HepG2 (cell line): Measurements from ENCODE around the gene PCSK2. TPM values are rescaled to one million over a fixed set of nuclear protein-coding genes. Genes with fewer than 3 reads are reported as not detected.
A peak's percentile ranks its signal among the peaks of the same experiment; 100 is the strongest.

ENCODE experiments used
- ATAC-seq: fragments of 200-7000 bp; cut with Tn5 transposase; 3 replicates; pipeline ENCODE4 v1.9.1; 2020; ENCODE audit warnings: mild to moderate bottlenecking, moderate library complexity
- BruUV-seq: library from RNA; stranded (reverse); fragments of 400-500 nt; replicated peaks from 2 replicates; lab custom pipeline; 2021; lab: Mats Ljungman, UMichigan
- CTCF ChIA-PET: fragments of 300-600 bp; formaldehyde crosslinking; extraction: SDS; loops from one replicate; lab custom pipeline; 2021; ENCODE audit warnings: low total read pairs, inconsistent platforms, low intra/inter-chr PET ratio; lab: Yijun Ruan, JAX
- POLR2A ChIA-PET: fragments of 350-600 bp; sonication (Branson Sonifier 250); formaldehyde crosslinking; loops from one replicate; lab custom pipeline; 2020; ENCODE audit warnings: antibody characterized with exemption, inconsistent platforms; lab: Yijun Ruan, JAX
- DNase-seq: peaks from one replicate; pipeline ENCODE4 v3.0.0-alpha.2; 2015; ENCODE audit warnings: low spot score
- FAIRE-seq: peaks from 3 replicates; lab custom pipeline; 2011; peaks lifted over from hg19 to GRCh38; lab: Jason Lieb, UNC
- H2AFZ ChIP-seq: one replicate; pipeline ENCODE4 v1.6.1; 2011; ENCODE audit warnings: low read length, inconsistent platforms
- H3K27ac ChIP-seq: fragments of 300-600 bp; 3 replicates; pipeline ENCODE4 v1.8.0; 2011; ENCODE audit warnings: mixed run types, mild to moderate bottlenecking, mixed read lengths, low read length, inconsistent platforms; ENCODE audit not compliant: insufficient read depth; ENCODE audit errors: extremely low read length
- H3K27me3 ChIP-seq, 2 experiments: fragments of 200-600 bp in 1 of 2; 2 replicates in 1 of 2; 3 replicates in 1 of 2; pipeline versions ENCODE4 v1.6.0 to v1.8.0; 2011; ENCODE audit warnings: low read length in 2 of 2, mild to moderate bottlenecking in 2 of 2, moderate library complexity in 2 of 2, inconsistent platforms in 1 of 2; ENCODE audit not compliant: insufficient read depth in 2 of 2, control insufficient read depth in 1 of 2
- H3K36me3 ChIP-seq, 2 experiments: fragments of 200-600 bp in 1 of 2; replicated peaks in 1 of 2; 2 replicates in 1 of 2; 3 replicates in 1 of 2; pipeline versions ENCODE4 v1.5.1 to v1.8.0; 2011; ENCODE audit warnings: low read length in 2 of 2, inconsistent platforms in 1 of 2; ENCODE audit not compliant: insufficient read depth in 2 of 2, control insufficient read depth in 1 of 2
- H3K4me1 ChIP-seq: 2 replicates; pipeline ENCODE4 v1.5.1; 2012; ENCODE audit warnings: low read length, inconsistent platforms; ENCODE audit not compliant: insufficient read depth
- H3K4me2 ChIP-seq: 2 replicates; pipeline ENCODE4 v1.6.0; 2011; ENCODE audit warnings: low read depth, low read length, inconsistent platforms
- H3K4me3 ChIP-seq, 3 experiments: fragments of 200-600 bp in 1 of 3; sonication (generic), shearing (Covaris generic) in 1 of 3; replicated peaks in 1 of 3; 2 replicates each; pipeline ENCODE4 v1.5.1; 2011 to 2016; ENCODE audit warnings: low read length in 3 of 3, inconsistent platforms in 2 of 3, low read depth in 2 of 3, mild to moderate bottlenecking in 2 of 3, control low read depth in 1 of 3, mixed read lengths in 1 of 3; ENCODE audit not compliant: insufficient read depth in 1 of 3
- H3K79me2 ChIP-seq: one replicate; pipeline ENCODE4 v1.6.1; 2011; ENCODE audit warnings: low read length, inconsistent platforms; ENCODE audit not compliant: insufficient read depth
- H3K9ac ChIP-seq: 2 replicates; pipeline ENCODE4 v1.6.0; 2011; ENCODE audit warnings: mild to moderate bottlenecking, low read depth, low read length, inconsistent platforms; ENCODE audit not compliant: insufficient read depth
- H3K9me3 ChIP-seq: 2 replicates; pipeline ENCODE4 v1.5.1; 2012; ENCODE audit warnings: mild to moderate bottlenecking, low read length
- H4K20me1 ChIP-seq: 2 replicates; pipeline ENCODE4 v1.6.0; 2011; ENCODE audit warnings: inconsistent platforms, mild to moderate bottlenecking, low read length, moderate library complexity; ENCODE audit not compliant: insufficient read depth
- AGO2 ChIP-seq: fragments of 200-400 bp; formaldehyde crosslinking; optimal IDR thresholded peaks from 2 replicates; pipeline ENCODE3; 2017; ENCODE audit warnings: mild to moderate bottlenecking, low read depth, low read length, moderate library complexity
- DDIT3 ChIP-seq: sonication (generic); formaldehyde crosslinking; IDR thresholded peaks from 2 replicates; pipeline ENCODE4 v1.4.0; 2020; ENCODE audit warnings: mild to moderate bottlenecking, missing genetic modification reagents
- ERF ChIP-seq: IDR thresholded peaks from 2 replicates; pipeline ENCODE4 v1.6.1; 2018; ENCODE audit warnings: missing biosample characterization, missing genetic modification reagents
- SMAD9 ChIP-seq: sonication (generic); formaldehyde crosslinking; IDR thresholded peaks from 2 replicates; pipeline ENCODE4 v1.5.1; 2020; ENCODE audit warnings: mild to moderate bottlenecking, missing genetic modification reagents
- SMC3 ChIP-seq: IDR thresholded peaks from 2 replicates; pipeline ENCODE4 v1.6.1; 2011; ENCODE audit warnings: low read length, improper control_type of control experiment
- TSC22D2 ChIP-seq: sonication (generic); formaldehyde crosslinking; IDR thresholded peaks from 2 replicates; pipeline ENCODE4 v1.5.1; 2020; ENCODE audit warnings: missing genetic modification reagents, mild to moderate bottlenecking, borderline replicate concordance
- ZNF205 ChIP-seq: IDR thresholded peaks from 2 replicates; pipeline ENCODE4 v1.6.1; 2018; ENCODE audit warnings: missing biosample characterization, missing genetic modification reagents
- ZNF3 ChIP-seq: IDR thresholded peaks from 2 replicates; pipeline ENCODE4 v1.7.0; 2017; ENCODE audit warnings: inconsistent platforms
- ZNF354B ChIP-seq: sonication (generic); formaldehyde crosslinking; IDR thresholded peaks from 2 replicates; pipeline ENCODE4 v1.8.0; 2022; ENCODE audit warnings: mild to moderate bottlenecking, missing genetic modification reagents
- ZNF432 ChIP-seq: sonication (generic); formaldehyde crosslinking; IDR thresholded peaks from 2 replicates; pipeline ENCODE4 v1.5.0; 2020; ENCODE audit warnings: missing genetic modification reagents, mild to moderate bottlenecking, borderline replicate concordance
- ZNF597 ChIP-seq: sonication (generic); formaldehyde crosslinking; IDR thresholded peaks from 2 replicates; pipeline ENCODE4 v1.5.0; 2020; ENCODE audit warnings: missing genetic modification reagents
- ZNF749 ChIP-seq: sonication (generic); formaldehyde crosslinking; IDR thresholded peaks from 2 replicates; pipeline ENCODE4 v1.8.0; 2022; ENCODE audit warnings: mild to moderate bottlenecking, missing genetic modification reagents, moderate library complexity, borderline replicate concordance
- WGBS: methylation state at CpG from one replicate; pipeline ENCODE4 v1.1.6; 2017; ENCODE audit warnings: low lambda C conversion rate; 5-methylcytosine and 5-hydroxymethylcytosine counted together
- in situ Hi-C: cut with HindIII; loops from 2 replicates; pipeline ENCODE4 v1.10.0; 2017; ENCODE audit warnings: low pct_unique_long_range_greater_than_20kb; ENCODE audit not compliant: extremely low pct_ligation_motif_present
- intact Hi-C: fragments of 100-400 bp; cut with micrococcal nuclease; formaldehyde crosslinking; loops from one replicate; pipeline ENCODE4 v1.10.0; 2022; ENCODE audit not compliant: unreplicated experiment
- polyA plus RNA-seq, 8 experiments: library from polyadenylated mRNA; depleted of rRNA in 3 of 8; stranded (reverse) in 7 of 8; unstranded in 1 of 8; fragments of >200 nt; fragmentation: Illumina TruSeq in 4 of 8; extraction: Trizol in 4 of 8; gene quantifications; 2 replicates each; pipeline versions ENCODE4 v1.2.1 to v1.2.3, GENCODE V29; 2011 to 2016; ENCODE audit warnings: low read depth in 4 of 8, missing spikeins in 1 of 8, mixed read lengths in 1 of 8; ENCODE audit not compliant: insufficient read depth in 1 of 8
- total RNA-seq, 5 experiments: library from RNA; depleted of rRNA; stranded (reverse); fragments of >200 nt; fragmentation: Illumina TruSeq; extraction: Trizol; gene quantifications; 2 replicates each; pipeline ENCODE4 v1.2.3, GENCODE V29; 2016; ENCODE audit warnings: low read depth in 1 of 5
- TF ChIP-seq, protein P1 (sequence below): IDR thresholded peaks from 2 replicates; pipeline ENCODE4 v1.6.1; 2018; ENCODE audit warnings: missing genetic modification reagents, mild to moderate bottlenecking, missing compliant biosample characterization
- TF ChIP-seq, protein P2 (sequence below): sonication (generic); formaldehyde crosslinking; IDR thresholded peaks from 2 replicates; pipeline ENCODE4 v1.5.0; 2020; ENCODE audit warnings: mild to moderate bottlenecking, missing genetic modification reagents

The PCSK2 gene
- total and polyA plus RNA-seq, 2 of the 13 experiments (the other 11 are each of a cell fraction or from before 2014, with no cell fraction given), result not detected

DNA sequence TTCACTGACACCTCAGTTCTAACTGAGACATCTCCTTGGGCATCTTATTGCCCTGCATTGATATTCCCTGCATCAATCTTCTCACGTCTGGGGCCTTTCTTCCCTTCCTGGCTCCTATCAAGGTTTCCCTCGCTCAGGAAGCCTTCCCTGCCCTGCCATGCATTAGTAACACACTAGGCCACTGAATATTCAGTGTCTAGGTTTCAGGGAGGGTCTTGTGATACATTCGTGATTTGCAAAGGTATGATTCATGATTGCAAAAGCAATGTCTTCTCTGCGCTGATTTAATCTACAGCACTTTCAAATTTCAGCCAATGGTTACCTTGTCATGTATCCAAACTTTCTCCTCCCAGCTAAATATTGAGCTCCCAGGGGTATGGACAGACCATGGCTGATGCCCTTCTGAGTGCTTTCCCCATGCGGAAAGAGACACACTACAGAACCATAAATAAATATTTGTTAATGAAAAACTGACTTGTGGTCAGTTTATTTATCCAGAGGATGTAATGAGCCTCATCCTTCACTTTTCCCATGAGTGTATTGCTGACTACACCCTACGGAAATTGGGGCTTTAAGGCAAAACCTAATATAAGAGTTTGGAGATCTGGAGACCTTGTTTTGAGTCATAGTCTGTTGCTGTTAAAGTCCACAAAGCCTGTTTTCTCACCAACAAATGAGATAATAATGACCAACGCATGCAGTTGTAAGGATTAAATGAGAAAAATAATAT is 21.6 kb upstream of the PCSK2 start (continued):
- no peak for TF ChIP-seq ZNF432 (CRISPR knock-in tag)
- no peak for TF ChIP-seq ZNF749 (CRISPR knock-in tag)
- no peak for TF ChIP-seq ZNF354B (CRISPR knock-in tag)
- TF ChIP-seq TSC22D2, result no peak
- TF ChIP-seq ZNF3 (CRISPR knock-in tag), result no peak

DNA sequence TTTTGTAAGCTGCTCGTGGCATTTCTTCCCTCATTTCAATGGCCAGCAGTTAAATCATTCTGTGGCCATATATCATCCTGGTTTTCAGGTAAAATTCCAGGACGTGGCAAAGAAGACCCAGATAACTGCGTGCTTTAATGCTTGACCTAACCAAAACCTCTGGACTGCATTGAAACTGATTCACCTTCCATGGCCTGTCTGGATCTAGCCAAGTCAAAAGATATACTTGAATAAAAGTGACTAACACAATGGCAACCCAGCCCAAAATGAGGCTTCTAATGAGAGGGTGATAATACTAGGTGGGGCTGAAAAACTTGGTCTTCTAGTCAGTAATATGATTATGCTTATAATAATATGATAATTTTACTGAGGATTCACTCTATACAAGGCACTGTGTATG is 16.5 kb upstream of the PCSK2 start:
- H3K27ac ChIP-seq, result no peak overlapping the region
- POLR2A ChIA-PET, result no interaction called here
- in situ Hi-C loops, result no loop called here
- WGBS, result 2% methylated on average over 3 of the region's 3 CpGs
- no peaks in the 10 kb centered on the region for H3K79me2 ChIP-seq
- H3K4me2 ChIP-seq, result no peak overlapping the region
- H3K9ac ChIP-seq, result no peak overlapping the region
- no peak for TF ChIP-seq DDIT3 (CRISPR knock-in tag)
- FAIRE-seq (no peak), ATAC-seq (no peak), DNase-seq (no peak)
- no peaks in the 10 kb centered on the region for H3K4me1 ChIP-seq
- CTCF ChIA-PET, result no interaction called here
- H3K27me3 ChIP-seq, result no peaks in the 10 kb centered on the region
- no peak overlapping the region for H3K4me3 ChIP-seq
- intact Hi-C loops, result no loop called here
- no peak overlapping the region for H2AFZ ChIP-seq
- no peaks in the 10 kb centered on the region for H3K36me3 ChIP-seq
- no TSS peak for BruUV-seq
- H3K9me3 ChIP-seq, result no peaks in the 10 kb centered on the region
- no peaks in the 10 kb centered on the region for H4K20me1 ChIP-seq

GRCh38 chr20:17210983-17211382 is 15.9 kb upstream of the PCSK2 start:
- ChIA-PET CTCF (no interaction called here), POLR2A (no interaction called here)
- H3K4me2 ChIP-seq, result no peak overlapping the region
- no peaks in the 10 kb centered on the region for H3K4me1 ChIP-seq
- no peaks in the 10 kb centered on the region for H3K27me3 ChIP-seq
- in situ Hi-C loops, result no loop called here
- peak; percentile 7 for DNase-seq
- H3K9me3 ChIP-seq, result no peaks in the 10 kb centered on the region
- BruUV-seq, result no TSS peak
- intact Hi-C loops, result no loop called here
- FAIRE-seq, result no peak
- no peak overlapping the region for H3K4me3 ChIP-seq
- no peaks in the 10 kb centered on the region for H3K36me3 ChIP-seq
- no peak overlapping the region for H3K9ac ChIP-seq
- H2AFZ ChIP-seq, result no peak overlapping the region
- no peak overlapping the region for H3K27ac ChIP-seq
- H4K20me1 ChIP-seq, result no peaks in the 10 kb centered on the region
- no peaks in the 10 kb centered on the region for H3K79me2 ChIP-seq
- 32% methylated on average over 2 of the region's 2 CpGs for WGBS
- no peak for ATAC-seq
- no peak for TF ChIP-seq SMC3
- TF ChIP-seq ZNF205 (CRISPR knock-in tag), result no peak
- TF ChIP-seq ZNF597 (CRISPR knock-in tag), result no peak
- no peak for TF ChIP-seq SMAD9 (CRISPR knock-in tag)
- TF ChIP-seq AGO2, result no peak
- TF ChIP-seq, protein P1, sequence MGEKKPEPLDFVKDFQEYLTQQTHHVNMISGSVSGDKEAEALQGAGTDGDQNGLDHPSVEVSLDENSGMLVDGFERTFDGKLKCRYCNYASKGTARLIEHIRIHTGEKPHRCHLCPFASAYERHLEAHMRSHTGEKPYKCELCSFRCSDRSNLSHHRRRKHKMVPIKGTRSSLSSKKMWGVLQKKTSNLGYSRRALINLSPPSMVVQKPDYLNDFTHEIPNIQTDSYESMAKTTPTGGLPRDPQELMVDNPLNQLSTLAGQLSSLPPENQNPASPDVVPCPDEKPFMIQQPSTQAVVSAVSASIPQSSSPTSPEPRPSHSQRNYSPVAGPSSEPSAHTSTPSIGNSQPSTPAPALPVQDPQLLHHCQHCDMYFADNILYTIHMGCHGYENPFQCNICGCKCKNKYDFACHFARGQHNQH (CRISPR knock-in tag), result no peak
- TF ChIP-seq ERF (CRISPR knock-in tag), result no peak
- TF ChIP-seq, protein P2, sequence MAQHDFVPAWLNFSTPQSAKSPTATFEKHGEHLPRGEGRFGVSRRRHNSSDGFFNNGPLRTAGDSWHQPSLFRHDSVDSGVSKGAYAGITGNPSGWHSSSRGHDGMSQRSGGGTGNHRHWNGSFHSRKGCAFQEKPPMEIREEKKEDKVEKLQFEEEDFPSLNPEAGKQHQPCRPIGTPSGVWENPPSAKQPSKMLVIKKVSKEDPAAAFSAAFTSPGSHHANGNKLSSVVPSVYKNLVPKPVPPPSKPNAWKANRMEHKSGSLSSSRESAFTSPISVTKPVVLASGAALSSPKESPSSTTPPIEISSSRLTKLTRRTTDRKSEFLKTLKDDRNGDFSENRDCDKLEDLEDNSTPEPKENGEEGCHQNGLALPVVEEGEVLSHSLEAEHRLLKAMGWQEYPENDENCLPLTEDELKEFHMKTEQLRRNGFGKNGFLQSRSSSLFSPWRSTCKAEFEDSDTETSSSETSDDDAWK (CRISPR knock-in tag), result no peak
